ENCODE data around the gene PTCD2. TPM values are rescaled to one million over a fixed set of nuclear protein-coding genes. Genes with fewer than 3 reads are reported as not detected.

PTCD2 gene
- total and polyA plus RNA-seq, 9 of the 15 experiments (the other 6 are each of a cell fraction or from before 2014, with no cell fraction given) = 11.9 to 28.5 (median 18.6) TPM

DNA sequence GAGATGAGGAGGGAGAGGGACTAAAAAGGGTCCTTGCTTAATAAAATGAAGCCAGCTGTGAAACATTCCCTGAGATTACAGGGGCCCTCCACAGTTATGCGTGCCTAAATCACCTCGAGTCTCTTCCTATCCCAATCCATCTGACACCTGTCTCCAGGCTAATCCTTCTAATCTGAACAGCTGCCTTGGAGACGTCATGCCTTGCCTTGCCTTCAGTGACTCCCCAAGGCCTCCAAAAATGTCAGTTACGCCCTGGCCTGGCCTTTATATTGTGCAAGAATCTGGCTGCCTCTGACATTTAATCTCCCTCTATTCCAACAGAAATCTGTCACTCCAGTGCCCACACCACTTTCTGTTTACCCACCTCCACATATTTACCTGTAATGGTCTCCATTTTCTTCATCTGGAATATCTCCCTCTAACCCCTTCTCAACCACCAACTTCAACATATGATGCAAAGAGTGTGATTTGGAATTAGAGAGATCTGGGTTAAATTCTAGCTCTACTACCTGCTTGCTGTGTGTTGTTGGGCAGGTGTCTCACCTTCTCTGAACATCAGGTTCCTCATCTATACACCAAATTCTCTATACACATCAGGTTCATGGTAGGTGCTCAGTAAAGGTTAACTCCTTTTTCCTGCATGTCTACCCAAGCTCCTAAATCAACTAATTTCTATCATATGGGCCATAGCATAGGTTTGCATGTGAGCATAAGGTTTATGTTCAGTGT lies 57.9 kb downstream of the PTCD2 start (continued):
- TF ChIP-seq, protein P1, sequence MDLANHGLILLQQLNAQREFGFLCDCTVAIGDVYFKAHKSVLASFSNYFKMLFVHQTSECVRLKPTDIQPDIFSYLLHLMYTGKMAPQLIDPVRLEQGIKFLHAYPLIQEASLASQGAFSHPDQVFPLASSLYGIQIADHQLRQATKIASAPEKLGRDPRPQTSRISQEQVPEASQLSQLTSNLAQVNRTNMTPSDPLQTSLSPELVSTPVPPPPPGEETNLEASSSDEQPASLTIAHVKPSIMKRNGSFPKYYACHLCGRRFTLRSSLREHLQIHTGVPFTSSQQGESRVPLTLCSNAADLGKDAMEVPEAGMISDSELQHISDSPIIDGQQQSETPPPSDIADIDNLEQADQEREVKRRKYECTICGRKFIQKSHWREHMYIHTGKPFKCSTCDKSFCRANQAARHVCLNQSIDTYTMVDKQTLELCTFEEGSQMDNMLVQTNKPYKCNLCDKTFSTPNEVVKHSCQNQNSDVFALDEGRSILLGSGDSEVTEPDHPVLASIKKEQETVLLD (IDR thresholded peaks at IDR 0.05) = no peak
- TF ChIP-seq TCF3 (CRISPR knock-in tag; IDR thresholded peaks at IDR 0.05) (no peak), POLR3G (IDR thresholded peaks at IDR 0.05; ENCODE audit: extremely low read depth, insufficient read length, insufficient replicate concordance) (no peak), CBFA2T2 (conservative IDR thresholded peaks at IDR 0.05) (no peak), SMAD2 (IDR thresholded peaks at IDR 0.05; ENCODE audit: low read depth, low read length) (no peak), ZNF133 (CRISPR knock-in tag; IDR thresholded peaks at IDR 0.05) (no peak), ZNF695 (CRISPR knock-in tag; IDR thresholded peaks at IDR 0.05) (no peak), HMG20B (CRISPR knock-in tag; IDR thresholded peaks at IDR 0.05) (no peak)
- TF ChIP-seq, protein P2, sequence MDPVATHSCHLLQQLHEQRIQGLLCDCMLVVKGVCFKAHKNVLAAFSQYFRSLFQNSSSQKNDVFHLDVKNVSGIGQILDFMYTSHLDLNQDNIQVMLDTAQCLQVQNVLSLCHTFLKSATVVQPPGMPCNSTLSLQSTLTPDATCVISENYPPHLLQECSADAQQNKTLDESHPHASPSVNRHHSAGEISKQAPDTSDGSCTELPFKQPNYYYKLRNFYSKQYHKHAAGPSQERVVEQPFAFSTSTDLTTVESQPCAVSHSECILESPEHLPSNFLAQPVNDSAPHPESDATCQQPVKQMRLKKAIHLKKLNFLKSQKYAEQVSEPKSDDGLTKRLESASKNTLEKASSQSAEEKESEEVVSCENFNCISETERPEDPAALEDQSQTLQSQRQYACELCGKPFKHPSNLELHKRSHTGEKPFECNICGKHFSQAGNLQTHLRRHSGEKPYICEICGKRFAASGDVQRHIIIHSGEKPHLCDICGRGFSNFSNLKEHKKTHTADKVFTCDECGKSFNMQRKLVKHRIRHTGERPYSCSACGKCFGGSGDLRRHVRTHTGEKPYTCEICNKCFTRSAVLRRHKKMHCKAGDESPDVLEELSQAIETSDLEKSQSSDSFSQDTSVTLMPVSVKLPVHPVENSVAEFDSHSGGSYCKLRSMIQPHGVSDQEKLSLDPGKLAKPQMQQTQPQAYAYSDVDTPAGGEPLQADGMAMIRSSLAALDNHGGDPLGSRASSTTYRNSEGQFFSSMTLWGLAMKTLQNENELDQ (CRISPR knock-in tag; IDR thresholded peaks at IDR 0.05; ENCODE audit: borderline replicate concordance) = no peak
